ENCODE measurements around the gene TNFRSF8.

The TNFRSF8 gene

DNA sequence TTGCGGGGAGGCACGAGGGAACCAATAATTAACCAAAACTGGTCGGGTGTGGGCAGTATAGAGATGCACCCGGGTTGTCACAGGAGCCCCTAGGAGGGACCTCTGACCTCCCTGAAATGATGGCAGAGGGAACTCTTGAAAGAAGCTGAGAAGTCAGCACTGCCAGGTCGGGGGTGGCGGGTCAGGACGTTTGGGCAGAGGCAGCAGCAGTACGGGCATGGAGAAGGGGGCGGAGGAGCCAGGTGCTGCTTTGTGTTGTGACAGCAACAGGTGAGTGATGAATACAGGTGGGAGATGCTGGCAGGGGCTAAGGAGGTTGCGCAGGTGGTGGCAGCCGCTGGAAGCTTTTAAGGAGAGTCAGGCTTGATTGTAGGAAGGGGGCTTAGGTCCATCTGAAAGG is 115.4 kb downstream of the TNFRSF8 start:
- DNase-seq: no peak

DNA sequence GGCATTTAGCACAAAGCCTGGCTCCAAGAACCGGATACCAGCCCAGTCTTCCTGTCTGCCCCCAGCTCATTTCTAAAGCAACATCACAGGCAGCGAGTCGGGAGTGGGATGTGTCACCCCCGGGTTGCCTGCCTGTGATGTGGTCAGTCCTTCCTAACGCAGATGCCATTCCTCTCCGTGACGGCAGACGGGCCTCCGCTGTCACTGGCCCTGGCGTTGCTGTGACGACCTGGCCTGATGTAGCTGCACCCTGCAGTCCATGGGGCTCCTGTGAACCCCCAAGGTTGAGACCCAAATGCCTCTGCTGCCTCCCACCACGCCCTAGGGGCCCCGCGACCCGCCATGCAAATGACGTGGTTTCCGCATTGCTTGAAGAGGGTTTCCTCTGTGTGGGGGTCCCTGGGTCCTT is 116.0 kb downstream of the TNFRSF8 start:
- no peak for DNase-seq

DNA sequence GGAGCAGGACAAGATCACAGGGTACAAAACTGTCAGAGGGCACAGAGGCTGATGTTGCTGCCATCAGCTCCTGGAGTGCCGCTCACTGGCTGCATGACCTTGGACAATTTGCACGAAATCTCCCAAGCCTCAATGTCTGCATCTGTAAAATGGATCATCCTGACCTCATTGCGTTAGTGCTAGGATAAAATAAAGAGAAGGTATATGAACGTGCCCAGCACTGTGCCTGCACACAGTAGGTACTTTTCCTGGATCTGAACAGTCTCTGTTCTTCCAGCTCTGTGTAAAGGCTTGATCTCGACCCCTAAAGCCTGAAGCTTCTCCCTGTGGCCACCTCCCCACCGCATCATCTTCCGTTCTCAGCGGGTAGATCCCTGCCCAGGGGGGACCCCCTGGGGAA is 116.6 kb downstream of the TNFRSF8 start:
- no peak for DNase-seq

DNA sequence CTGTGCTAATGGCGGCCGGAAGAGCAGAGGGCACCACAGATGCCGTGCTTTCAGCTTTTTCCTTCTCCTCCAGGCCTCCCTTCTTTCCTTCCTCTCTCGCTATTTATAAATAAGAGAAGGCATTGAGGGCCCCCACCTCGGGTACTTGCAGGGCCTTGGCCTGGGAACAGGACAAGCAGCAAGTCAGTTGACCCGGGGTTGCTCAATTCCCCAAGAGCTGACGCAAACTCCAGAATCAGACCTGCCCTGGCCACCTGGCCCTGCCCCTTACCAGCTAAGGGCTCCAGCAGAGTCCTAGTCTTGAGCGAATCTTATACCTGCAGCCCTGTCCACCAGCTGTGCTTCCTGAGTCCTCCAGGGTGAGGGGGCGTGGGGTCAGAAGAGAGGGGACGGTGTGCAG is 117.2 kb downstream of the TNFRSF8 start:
- DNase-seq: no peak

DNA sequence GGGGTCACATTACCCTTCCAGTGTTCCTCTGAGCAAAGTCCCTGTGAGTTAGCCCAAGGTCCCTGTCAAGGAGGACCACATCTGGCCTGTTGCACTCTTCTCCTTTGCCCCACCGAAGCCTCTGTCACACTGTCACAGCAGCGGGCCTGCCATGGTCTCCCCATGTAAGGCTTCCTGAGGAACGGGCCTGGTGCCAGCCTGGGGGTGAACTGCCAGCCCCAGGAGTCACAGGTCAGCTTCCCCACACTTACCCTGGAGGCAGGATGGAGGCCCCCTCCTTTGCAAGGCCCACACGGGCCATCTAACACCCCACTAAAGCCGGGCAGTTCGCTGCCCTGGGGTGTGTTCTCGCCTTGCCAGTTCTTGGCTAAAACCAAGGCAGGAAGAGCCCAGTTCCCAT is 117.8 kb downstream of the TNFRSF8 start:
- DNase-seq: no peak

- no peak for DNase-seq
These were observed 118.5 kb downstream of the TNFRSF8 start for GRCh38 chr1:12181568-12181967.

- no peak for DNase-seq
These were observed 119.4 kb downstream of the TNFRSF8 start for GRCh38 chr1:12182410-12182984.

GRCh38 chr1:12183095-12183794 is 120.1 kb downstream of the TNFRSF8 start:
- DNase-seq: no peak

DNA sequence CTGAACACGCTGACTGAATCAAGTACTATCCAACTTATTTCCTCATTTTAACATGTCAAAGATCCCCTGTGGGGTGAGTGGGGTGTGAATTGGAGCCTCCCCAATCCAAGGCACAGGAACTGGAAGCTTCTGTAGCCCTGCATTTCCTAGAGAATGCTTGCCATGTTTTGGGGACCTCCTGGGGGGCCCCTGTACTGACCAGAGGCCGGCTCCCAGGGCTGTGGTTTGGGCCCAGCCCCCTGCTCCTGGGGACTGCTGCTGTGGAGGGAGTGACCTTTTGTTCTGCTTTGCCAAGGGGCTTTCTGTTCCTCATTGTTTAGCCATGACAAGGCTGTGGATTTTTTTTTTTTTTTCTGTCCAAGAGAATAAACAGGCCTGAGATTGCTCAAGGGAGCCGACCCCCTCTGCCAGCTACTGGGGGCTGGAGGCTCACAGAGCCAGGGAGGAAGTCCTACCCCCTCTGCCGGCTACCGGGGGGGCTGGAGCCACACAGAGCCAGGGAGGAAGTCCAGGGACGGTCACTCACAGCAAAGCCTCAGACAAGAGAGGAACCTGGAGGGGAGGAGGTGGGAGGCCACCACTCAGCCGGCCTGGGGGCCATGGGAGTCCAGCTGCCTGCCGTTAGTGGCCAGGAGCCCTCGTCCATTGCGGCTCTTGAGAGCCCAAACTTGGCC is 121.0 kb downstream of the TNFRSF8 start:
- no peak for DNase-seq

- no peak for DNase-seq
These were observed 122.2 kb downstream of the TNFRSF8 start for GRCh38 chr1:12185036-12185917.

GRCh38 chr1:12185918-12186678 is 123.0 kb downstream of the TNFRSF8 start:
- DNase-seq: no peak

- DNase-seq: no peak
These were observed 123.5 kb downstream of the TNFRSF8 start for GRCh38 chr1:12186679-12186985.

GRCh38 chr1:12188115-12188514 is 125.0 kb downstream of the TNFRSF8 start:
- DNase-seq: no peak

- DNase-seq: no peak
These were observed 125.7 kb downstream of the TNFRSF8 start for GRCh38 chr1:12188657-12189327.

- no peak for DNase-seq
These were observed 126.2 kb downstream of the TNFRSF8 start for GRCh38 chr1:12189328-12189682.

- DNase-seq: no peak
These were observed 128.3 kb downstream of the TNFRSF8 start for GRCh38 chr1:12191242-12192032.

Measured in GOT3 (cell line).